Keratinocyte (primary cell): Measurements from ENCODE around the gene EYA4. TPM values are rescaled to one million over a fixed set of nuclear protein-coding genes. Genes with fewer than 3 reads are reported as not detected.

Experiments used
- DNase-seq: peaks from one replicate; pipeline ENCODE4 v3.0.0-alpha.2; 2011; ENCODE audit warnings: low read depth, missing footprints, low spot score
- FAIRE-seq: peaks from 2 replicates; lab custom pipeline; 2011; peaks lifted over from hg19 to GRCh38; lab: Jason Lieb, UNC
- H2AFZ ChIP-seq: 2 replicates; pipeline ENCODE4 v1.6.0; 2012; ENCODE audit warnings: low read length, control low read depth, inconsistent platforms; ENCODE audit not compliant: control insufficient read depth
- H3K27ac ChIP-seq: 2 replicates; pipeline ENCODE4 v1.5.1; 2011; ENCODE audit warnings: low read length; ENCODE audit not compliant: control insufficient read depth, insufficient read depth
- H3K27me3 ChIP-seq: 3 replicates; pipeline ENCODE4 v1.6.0; 2011; ENCODE audit warnings: low read length; ENCODE audit not compliant: control insufficient read depth, insufficient read depth; ENCODE audit errors: extremely low read depth
- H3K36me3 ChIP-seq, 2 experiments: 2 replicates in 1 of 2; 3 replicates in 1 of 2; pipeline ENCODE4 v1.5.1; 2011; ENCODE audit warnings: low read length in 2 of 2, mild to moderate bottlenecking in 1 of 2; ENCODE audit not compliant: control insufficient read depth in 2 of 2, insufficient read depth in 2 of 2; ENCODE audit errors: extremely low read depth in 1 of 2
- H3K4me1 ChIP-seq: 3 replicates; pipeline ENCODE4 v1.5.1; 2011; ENCODE audit warnings: low read length; ENCODE audit not compliant: control insufficient read depth, insufficient read depth; ENCODE audit errors: extremely low read depth
- H3K4me2 ChIP-seq: 3 replicates; pipeline ENCODE4 v1.6.0; 2011; ENCODE audit warnings: low read depth, low read length; ENCODE audit not compliant: control insufficient read depth, insufficient read depth; ENCODE audit errors: extremely low read depth
- H3K4me3 ChIP-seq, 3 experiments: fragments of 200-600 bp in 1 of 3; sonication (generic) in 1 of 3; 2 replicates in 2 of 3; 3 replicates in 1 of 3; pipeline ENCODE4 v1.5.1; 2011 to 2016; ENCODE audit warnings: low read length in 3 of 3, mild to moderate bottlenecking in 3 of 3, control low read depth in 2 of 3, inconsistent platforms in 1 of 3, low read depth in 1 of 3, mixed read lengths in 1 of 3, mixed run types in 1 of 3, moderate library complexity in 1 of 3; ENCODE audit not compliant: control insufficient read depth in 2 of 3, insufficient read depth in 2 of 3; ENCODE audit errors: extremely low read depth in 1 of 3
- H3K79me2 ChIP-seq: 2 replicates; pipeline ENCODE4 v1.6.0; 2012; ENCODE audit warnings: low read length; ENCODE audit not compliant: control insufficient read depth, insufficient read depth
- H3K9ac ChIP-seq: 3 replicates; pipeline ENCODE4 v1.6.0; 2011; ENCODE audit warnings: low read length; ENCODE audit not compliant: control insufficient read depth, insufficient read depth; ENCODE audit errors: extremely low read depth
- H3K9me1 ChIP-seq: 3 replicates; pipeline ENCODE4 v1.6.0; 2011; ENCODE audit warnings: low read length; ENCODE audit not compliant: control insufficient read depth, insufficient read depth; ENCODE audit errors: extremely low read depth
- H3K9me3 ChIP-seq: 2 replicates; pipeline ENCODE4 v1.5.1; 2012; ENCODE audit warnings: low read depth, low read length; ENCODE audit not compliant: control insufficient read depth
- H4K20me1 ChIP-seq: 3 replicates; pipeline ENCODE4 v1.6.0; 2011; ENCODE audit warnings: low read length; ENCODE audit not compliant: control insufficient read depth, insufficient read depth; ENCODE audit errors: extremely low read depth
- CTCF ChIP-seq, 3 experiments: IDR thresholded peaks in 1 of 3; conservative IDR thresholded peaks in 1 of 3; optimal IDR thresholded peaks in 1 of 3; 2 replicates in 2 of 3; 3 replicates in 1 of 3; pipeline versions ENCODE3 to v1.5.1; 2011; ENCODE audit warnings: low read length in 3 of 3, mild to moderate bottlenecking in 3 of 3, moderate library complexity in 2 of 3, control low read depth in 1 of 3, inconsistent platforms in 1 of 3; ENCODE audit not compliant: insufficient read depth in 2 of 3; ENCODE audit errors: extremely low read depth in 1 of 3
- EZH2 ChIP-seq: IDR thresholded peaks from one replicate; pipeline ENCODE4 v1.6.1; 2012; ENCODE audit warnings: inconsistent platforms, mild to moderate bottlenecking, low read length, moderate library complexity
- dilution Hi-C: fragments of 300-500 bp; cut with MboI; formaldehyde crosslinking; loops from one replicate; pipeline ENCODE4 v1.7.0; 2020; ENCODE audit warnings: low sequenced_read_pairs; ENCODE audit not compliant: extremely low pct_ligation_motif_present
- polyA plus RNA-seq, 5 experiments: library from polyadenylated mRNA; depleted of rRNA in 3 of 5; stranded (reverse) in 3 of 5; stranded (forward) in 1 of 5; unstranded in 1 of 5; fragments of >200 nt; gene quantifications; 1 replicate in 1 of 5; 2 replicates in 3 of 5; 3 replicates in 1 of 5; pipeline versions ENCODE4 v1.2.1 to v1.2.3, GENCODE V29; 2011 to 2012; ENCODE audit warnings: missing spikeins in 2 of 5, low read depth in 1 of 5, low replicate concordance in 1 of 5

Gene EYA4
- polyA plus RNA-seq, 1 donor (not counting 4 experiments of a cell fraction or from before 2014, with no cell fraction given) = 0.01 TPM

GRCh38 chr6:133290930-133291329, 49.8 kb downstream of the EYA4 start:
- TF ChIP-seq EZH2 (no peak), CTCF (optimal IDR thresholded peaks at IDR 0.05 in 1 of 3, IDR thresholded peaks at IDR 0.05 in 1 of 3, conservative IDR thresholded peaks at IDR 0.05 in 1 of 3; ENCODE audit: extremely low read depth in 1 of 3, insufficient read depth in 2 of 3, low read length in 3 of 3) (no peak)
- no peaks in the 10 kb centered on the region for H3K9me3 ChIP-seq
- no peaks in the 10 kb centered on the region for H3K9me1 ChIP-seq
- H3K79me2 ChIP-seq = no peaks in the 10 kb centered on the region
- FAIRE-seq (no peak), DNase-seq (no peak)
- H3K4me2 ChIP-seq = no peak overlapping the region
- no peak overlapping the region for H3K4me3 ChIP-seq
- H3K27me3 ChIP-seq = no peaks in the 10 kb centered on the region
- H3K9ac ChIP-seq = no peak overlapping the region
- H2AFZ ChIP-seq = no peak overlapping the region
- no peaks in the 10 kb centered on the region for H3K4me1 ChIP-seq
- H3K27ac ChIP-seq = no peak overlapping the region
- dilution Hi-C loops = no loop called here
- no peaks in the 10 kb centered on the region for H3K36me3 ChIP-seq
- H4K20me1 ChIP-seq = no peaks in the 10 kb centered on the region

- no peaks in the 10 kb centered on the region for H4K20me1 ChIP-seq
- DNase-seq (no peak), FAIRE-seq (no peak)
- no peaks in the 10 kb centered on the region for H3K9me3 ChIP-seq
- no peak overlapping the region for H3K27ac ChIP-seq
- no peaks in the 10 kb centered on the region for H3K27me3 ChIP-seq
- no peak overlapping the region for H3K9ac ChIP-seq
- dilution Hi-C loops = no loop called here
- no peaks in the 10 kb centered on the region for H3K4me1 ChIP-seq
- H3K36me3 ChIP-seq = no peaks in the 10 kb centered on the region
- H2AFZ ChIP-seq = no peak overlapping the region
- H3K79me2 ChIP-seq = no peaks in the 10 kb centered on the region
- H3K9me1 ChIP-seq = no peaks in the 10 kb centered on the region
- no peak for TF ChIP-seq EZH2
- TF ChIP-seq CTCF (optimal IDR thresholded peaks at IDR 0.05 in 1 of 3, IDR thresholded peaks at IDR 0.05 in 1 of 3, conservative IDR thresholded peaks at IDR 0.05 in 1 of 3; ENCODE audit: extremely low read depth in 1 of 3, insufficient read depth in 2 of 3, low read length in 3 of 3) = no peak
- H3K4me3 ChIP-seq = no peak overlapping the region
- no peak overlapping the region for H3K4me2 ChIP-seq
Observed at GRCh38 chr6:133291671-133292070, 50.5 kb downstream of the EYA4 start.
